Naive thymus-derived CD8-positive, alpha-beta T cell (primary cell): ENCODE data around the gene MAML2. TPM values are rescaled to one million over a fixed set of nuclear protein-coding genes. Genes with fewer than 3 reads are reported as not detected.
"Not testable (repeated sequence)": the region's sequence is repeated elsewhere in the genome, so short reads cannot be mapped to it uniquely, and the experiment has no call there.

Source experiments
- ATAC-seq, 2 donors: fragments of 150-1000 bp; cut with Tn5 transposase in 1 of 2; sonication (Bioruptor Pico), chemical (Tn5 transposase) in 1 of 2; 1 replicate in 1 of 2; 2 replicates in 1 of 2; pipeline ENCODE4 v1.10.0; 2021; ENCODE audit warnings: mild to moderate bottlenecking in 2 of 2, moderate library complexity in 2 of 2
- POLR2A ChIA-PET: fragments of 350-600 bp; sonication (Branson Sonifier 250); formaldehyde crosslinking; loops from one replicate; lab custom pipeline; 2021; ENCODE audit warnings: antibody characterized with exemption; lab: Charles Lee
- DNase-seq, 10 donors: peaks; one replicate each; pipeline versions ENCODE4 v3.0.0 to v3.0.0-alpha.2; 2020 to 2022
- H3K27ac Mint-ChIP-seq, 10 donors: one replicate each; pipeline ENCODE4 v1.8.0; 2020 to 2022; ENCODE audit warnings: mild to moderate bottlenecking in 10 of 10, mixed read lengths in 10 of 10, moderate library complexity in 4 of 10, inconsistent platforms in 1 of 10
- H3K27me3 Mint-ChIP-seq, 5 donors: one replicate each; pipeline ENCODE4 v1.8.0; 2021 to 2022; ENCODE audit warnings: mixed read lengths in 5 of 5
- H3K36me3 Mint-ChIP-seq, 3 donors: one replicate each; pipeline ENCODE4 v1.8.0; 2020 to 2022; ENCODE audit warnings: mixed read lengths in 3 of 3, mild to moderate bottlenecking in 2 of 3, inconsistent platforms in 1 of 3
- H3K4me1 Mint-ChIP-seq, 4 donors: one replicate each; pipeline ENCODE4 v1.8.0; 2021 to 2022; ENCODE audit warnings: mixed read lengths in 4 of 4
- H3K4me3 Mint-ChIP-seq, 10 donors: one replicate each; pipeline ENCODE4 v1.8.0; 2020 to 2022; ENCODE audit warnings: mild to moderate bottlenecking in 10 of 10, mixed read lengths in 10 of 10, moderate library complexity in 6 of 10, inconsistent platforms in 1 of 10
- H3K9me3 Mint-ChIP-seq, 9 donors: one replicate each; pipeline ENCODE4 v1.8.0; 2020 to 2022; ENCODE audit warnings: mixed read lengths in 9 of 9, mild to moderate bottlenecking in 3 of 9, inconsistent platforms in 1 of 9, moderate library complexity in 1 of 9
- polyA plus RNA-seq, 3 donors: library from polyadenylated mRNA; unstranded; fragments of 300-500 nt; fragmentation: Illumina TruSeq; gene quantifications; one replicate each; pipeline ENCODE4 v1.2.3, GENCODE V29; 2021
- total RNA-seq, 8 experiments: library from RNA in 2 of 8; stranded (reverse) in 2 of 8; gene quantifications; one replicate each; pipeline ENCODE4 v1.2.3 and lab custom pipeline; 2021 to 2026

Gene MAML2
- total and polyA plus RNA-seq, 5 experiments from 2014 or later = 6.6 to 68.5 (median 33.0) TPM

GRCh38 chr11:96287822-96288439, 55.1 kb downstream of the MAML2 start:
- H3K4me3 Mint-ChIP-seq = peak overlapping the region in 7 of 10 donors; percentile 3 to 44 (median 12)
- POLR2A ChIA-PET = interaction anchor here (0.7 kb wide), 2 partner anchors 45 to 185 kb away, joined by 5 to 7 read pairs; no protein-coding TSS in a partner anchor
- DNase-seq (no peak), ATAC-seq (peak in 1 of 2 donors; percentile 45)
- no peaks in the 10 kb centered on the region for H3K27me3 Mint-ChIP-seq
- peak overlapping the region in 7 of 10 donors; percentile 21 to 79 (median 65) for H3K27ac Mint-ChIP-seq
- peaks cover 3 to 33% (median 19%) of the 10 kb centered on the region in 3 donors for H3K36me3 Mint-ChIP-seq
- peaks cover 39 to 87% (median 83%) of the 10 kb centered on the region in 4 donors for H3K4me1 Mint-ChIP-seq
- H3K9me3 Mint-ChIP-seq = peaks cover 0 to 4% (median 0%) of the 10 kb centered on the region in 9 donors

GRCh38 chr11:96285985-96286384, 57.0 kb downstream of the MAML2 start:
- H3K9me3 Mint-ChIP-seq, H3K4me3 Mint-ChIP-seq, POLR2A ChIA-PET, DNase-seq, ATAC-seq, H3K27me3 Mint-ChIP-seq: not testable (repeated sequence)
- Mint-ChIP-seq H3K27ac (peak overlapping the region in 4 of 10 donors; percentile 17 to 77 (median 54)), H3K36me3 (peaks cover 3 to 38% (median 23%) of the 10 kb centered on the region in 3 donors), H3K4me1 (peaks cover 37 to 83% (median 80%) of the 10 kb centered on the region in 4 donors)

DNA sequence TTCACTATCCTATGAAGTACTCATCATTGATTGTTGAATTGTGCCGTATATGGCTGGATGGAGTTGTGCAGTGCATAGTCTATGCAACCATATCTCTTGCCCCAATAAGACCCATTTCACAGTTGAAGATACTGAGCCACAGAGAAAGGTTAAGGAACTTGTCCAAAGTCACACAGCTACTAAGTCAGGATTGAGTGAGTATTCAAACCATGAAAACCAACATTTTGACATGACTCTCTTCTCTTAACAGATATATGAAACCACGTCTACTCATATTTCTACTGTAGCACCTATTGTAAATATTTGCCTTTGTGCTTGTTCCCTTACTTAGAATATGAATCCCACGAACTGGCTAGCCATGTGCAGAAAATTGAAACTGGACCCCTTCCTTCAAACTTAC, 58.1 kb downstream of the MAML2 start:
- Mint-ChIP-seq H3K27me3 (no peaks in the 10 kb centered on the region), H3K36me3 (peaks cover 3 to 36% (median 19%) of the 10 kb centered on the region in 3 donors), H3K27ac (peak overlapping the region in 6 of 10 donors; percentile 6 to 87 (median 46)), H3K9me3 (peaks cover 0 to 4% (median 0%) of the 10 kb centered on the region in 9 donors), H3K4me1 (peaks cover 41 to 84% (median 80%) of the 10 kb centered on the region in 4 donors), H3K4me3 (peak overlapping the region in 1 of 10 donors; percentile 26)
- ATAC-seq (no peak), DNase-seq (no peak)
- POLR2A ChIA-PET = no interaction called here

DNA sequence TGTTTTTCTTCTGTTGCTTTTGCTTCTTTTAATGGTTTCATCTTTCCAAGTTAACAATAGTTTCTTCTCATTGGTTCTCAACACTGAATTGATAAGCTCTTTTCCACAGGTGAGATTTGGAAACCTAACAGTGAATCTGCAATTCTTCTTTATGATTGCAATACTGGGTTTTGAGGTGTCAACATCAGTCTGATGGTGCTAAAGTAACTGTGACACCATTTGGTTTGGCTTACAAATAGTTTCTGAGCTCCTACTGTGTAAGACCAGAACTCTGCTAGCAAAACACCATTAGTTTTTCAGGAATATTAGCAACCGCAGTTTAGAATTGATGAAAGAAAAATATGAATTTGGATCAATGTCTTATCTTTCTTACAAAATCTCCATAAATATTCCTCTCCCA, 58.6 kb downstream of the MAML2 start:
- peaks cover 3 to 35% (median 19%) of the 10 kb centered on the region in 3 donors for H3K36me3 Mint-ChIP-seq
- peak overlapping the region in 4 of 10 donors; percentile 3 to 45 (median 10) for H3K4me3 Mint-ChIP-seq
- H3K4me1 Mint-ChIP-seq = peaks cover 41 to 83% (median 80%) of the 10 kb centered on the region in 4 donors
- POLR2A ChIA-PET = no interaction called here
- peaks cover 0 to 4% (median 0%) of the 10 kb centered on the region in 9 donors for H3K9me3 Mint-ChIP-seq
- ATAC-seq = no peak
- no peak for DNase-seq
- H3K27me3 Mint-ChIP-seq = no peaks in the 10 kb centered on the region
- peak overlapping the region in 8 of 10 donors; percentile 3 to 87 (median 37) for H3K27ac Mint-ChIP-seq

GRCh38 chr11:96282625-96283220, 60.3 kb downstream of the MAML2 start:
- H3K4me1 Mint-ChIP-seq = peaks cover 50 to 87% (median 83%) of the 10 kb centered on the region in 4 donors
- peaks cover 0 to 4% (median 0%) of the 10 kb centered on the region in 9 donors for H3K9me3 Mint-ChIP-seq
- DNase-seq (no peak), ATAC-seq (no peak)
- H3K27ac Mint-ChIP-seq = peak overlapping the region in 5 of 10 donors; percentile 9 to 77 (median 48)
- peaks cover 3 to 34% (median 18%) of the 10 kb centered on the region in 3 donors for H3K36me3 Mint-ChIP-seq
- no peaks in the 10 kb centered on the region for H3K27me3 Mint-ChIP-seq
- POLR2A ChIA-PET = interaction anchor here (0.7 kb wide), 1 partner anchor 13 kb away, joined by 3 read pairs; no protein-coding TSS in a partner anchor
- H3K4me3 Mint-ChIP-seq = peak overlapping the region in 5 of 10 donors; percentile 0 to 46 (median 34)

DNA sequence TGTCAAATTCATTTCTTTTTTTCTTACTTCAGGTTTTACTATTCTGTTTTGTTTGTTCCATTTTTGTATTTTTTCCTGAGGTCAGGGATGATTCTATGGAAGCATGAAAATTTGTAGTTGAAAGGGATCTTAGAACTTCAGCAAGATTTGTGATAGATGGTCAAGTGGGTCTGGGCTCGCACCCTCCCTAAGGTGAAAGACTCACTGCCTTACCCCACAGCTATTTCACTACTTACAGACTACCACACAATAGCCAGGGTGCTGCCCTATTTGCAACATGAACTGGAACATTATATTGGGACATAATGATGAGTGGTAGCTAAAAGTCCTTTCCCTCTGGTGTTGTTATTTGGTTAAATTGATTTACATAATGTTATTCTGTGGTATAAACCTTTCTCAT, 62.6 kb downstream of the MAML2 start:
- peaks cover 0 to 37% (median 5%) of the 10 kb centered on the region in 3 donors for H3K36me3 Mint-ChIP-seq
- H3K27me3 Mint-ChIP-seq = no peaks in the 10 kb centered on the region
- no peaks in the 10 kb centered on the region for H3K9me3 Mint-ChIP-seq
- no peak for ATAC-seq
- H3K27ac Mint-ChIP-seq = peak overlapping the region; percentile 22 to 88 (median 72)
- POLR2A ChIA-PET = interaction anchor here (0.7 to 1.5 kb wide), 2 partner anchors 14 to 37 kb away, joined by 3 read pairs; no protein-coding TSS in a partner anchor
- H3K4me1 Mint-ChIP-seq = peaks cover 46 to 87% (median 83%) of the 10 kb centered on the region in 4 donors
- no peak for DNase-seq
- peak overlapping the region in 7 of 10 donors; percentile 30 to 60 (median 46) for H3K4me3 Mint-ChIP-seq

- peaks cover 42 to 81% (median 78%) of the 10 kb centered on the region in 4 donors for H3K4me1 Mint-ChIP-seq
- H3K4me3 Mint-ChIP-seq = peak overlapping the region in 2 of 10 donors; percentile 22 to 30
- peak overlapping the region in 7 of 10 donors; percentile 13 to 88 (median 61) for H3K27ac Mint-ChIP-seq
- POLR2A ChIA-PET = interaction anchor here (0.7 to 1.5 kb wide), 4 partner anchors 10 to 53 kb away, joined by 3 read pairs; no protein-coding TSS in a partner anchor
- no peak for ATAC-seq
- peaks cover 0 to 34% (median 6%) of the 10 kb centered on the region in 3 donors for H3K36me3 Mint-ChIP-seq
- no peak for DNase-seq
- no peaks in the 10 kb centered on the region for H3K27me3 Mint-ChIP-seq
- H3K9me3 Mint-ChIP-seq = no peaks in the 10 kb centered on the region
Measured at GRCh38 chr11:96279896-96280290, 63.1 kb downstream of the MAML2 start.

GRCh38 chr11:96279018-96279895, 63.7 kb downstream of the MAML2 start:
- H3K9me3 Mint-ChIP-seq = no peaks in the 10 kb centered on the region
- H3K27ac Mint-ChIP-seq = peak overlapping the region; percentile 13 to 87 (median 73)
- peak overlapping the region in 8 of 10 donors; percentile 5 to 70 (median 48) for H3K4me3 Mint-ChIP-seq
- H3K27me3 Mint-ChIP-seq = no peaks in the 10 kb centered on the region
- no peak for DNase-seq
- peaks cover 37 to 76% (median 72%) of the 10 kb centered on the region in 4 donors for H3K4me1 Mint-ChIP-seq
- ATAC-seq = peak; percentile 31 to 52
- peaks cover 0 to 34% (median 6%) of the 10 kb centered on the region in 3 donors for H3K36me3 Mint-ChIP-seq
- POLR2A ChIA-PET = interaction anchor here (1.0 to 1.3 kb wide), 2 partner anchors 9 to 53 kb away, joined by 3 read pairs; no protein-coding TSS in a partner anchor

DNA sequence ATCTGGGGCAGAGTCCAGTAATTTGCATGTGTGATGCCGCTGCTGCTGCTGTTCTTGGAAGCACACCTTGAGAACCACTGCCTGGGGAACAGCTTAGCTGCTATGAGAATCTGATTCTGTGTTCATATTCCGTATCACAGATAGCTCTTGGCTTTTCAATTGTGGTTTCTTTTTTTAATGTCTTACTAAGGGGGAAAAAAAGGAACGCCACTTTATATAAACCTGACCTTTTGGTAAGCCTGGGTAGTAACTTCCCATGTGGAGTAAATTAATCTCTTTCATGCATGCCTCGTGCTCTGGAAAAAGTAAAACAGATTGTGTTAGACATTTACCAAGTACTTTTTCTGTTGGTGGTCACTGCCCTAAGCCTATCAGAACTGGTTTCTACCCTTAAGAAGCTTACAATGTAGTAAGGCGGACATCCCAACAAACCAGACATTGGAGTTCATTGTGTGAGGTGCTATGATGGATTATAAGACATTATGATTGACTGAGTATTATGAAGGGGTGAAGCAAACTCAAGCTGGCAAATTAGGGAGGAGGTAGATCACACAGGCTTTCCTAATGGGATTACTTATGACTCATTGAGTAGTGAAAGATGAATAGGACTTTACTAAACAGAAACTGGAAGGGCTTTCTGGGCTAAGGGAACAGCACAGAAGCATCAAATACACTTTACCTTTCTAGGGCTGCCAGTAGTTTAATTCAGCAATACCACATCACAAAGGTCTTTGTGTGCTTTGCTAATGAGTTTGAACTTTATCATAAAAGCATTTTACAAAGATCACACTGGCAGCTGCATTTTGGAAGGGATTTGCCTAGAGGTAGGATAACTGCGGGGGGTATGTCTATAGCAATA, 64.7 kb downstream of the MAML2 start:
- POLR2A ChIA-PET = interaction anchor here (0.6 to 1.3 kb wide), 4 partner anchors 8 to 1211 kb away, joined by 3 to 7 read pairs (median 4); no protein-coding TSS in a partner anchor
- ATAC-seq (peak; percentile 70 to 78), DNase-seq (peak in 1 of 10 donors; percentile 30)
- Mint-ChIP-seq H3K27me3 (no peaks in the 10 kb centered on the region), H3K27ac (peak overlapping the region; percentile 13 to 87 (median 73)), H3K4me3 (peak overlapping the region in 9 of 10 donors; percentile 5 to 70 (median 52)), H3K36me3 (peaks cover 0 to 34% (median 6%) of the 10 kb centered on the region in 3 donors), H3K4me1 (peaks cover 29 to 73% (median 64%) of the 10 kb centered on the region in 4 donors), H3K9me3 (no peaks in the 10 kb centered on the region)

DNA sequence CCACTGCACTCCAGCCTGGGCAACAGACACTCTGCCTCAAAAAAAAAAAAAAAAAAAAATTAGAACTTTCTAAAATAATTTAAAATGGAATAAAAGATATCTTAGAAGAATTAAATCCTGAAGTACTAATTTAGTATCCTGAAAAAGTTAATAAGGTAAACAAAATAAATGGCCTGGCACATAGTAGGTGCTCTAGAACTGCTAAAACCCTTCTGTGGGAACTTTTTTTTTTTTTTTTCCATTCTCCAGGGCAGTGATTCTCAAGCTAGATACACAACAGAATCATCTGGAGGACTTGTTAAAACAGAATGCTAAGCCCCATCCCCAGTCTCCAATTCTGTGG, 65.3 kb downstream of the MAML2 start:
- Mint-ChIP-seq H3K9me3 (no peaks in the 10 kb centered on the region), H3K27ac (peak overlapping the region in 7 of 10 donors; percentile 13 to 82 (median 73)), H3K4me1 (peaks cover 30 to 73% (median 63%) of the 10 kb centered on the region in 4 donors), H3K36me3 (peaks cover 0 to 37% (median 8%) of the 10 kb centered on the region in 3 donors), H3K27me3 (no peaks in the 10 kb centered on the region), H3K4me3 (peak overlapping the region in 1 of 10 donors; percentile 3)
- POLR2A ChIA-PET = interaction anchor here (0.6 to 1.2 kb wide), 4 partner anchors 20 to 1210 kb away, joined by 4 to 7 read pairs (median 5); no protein-coding TSS in a partner anchor
- DNase-seq (no peak), ATAC-seq (no peak)

DNA sequence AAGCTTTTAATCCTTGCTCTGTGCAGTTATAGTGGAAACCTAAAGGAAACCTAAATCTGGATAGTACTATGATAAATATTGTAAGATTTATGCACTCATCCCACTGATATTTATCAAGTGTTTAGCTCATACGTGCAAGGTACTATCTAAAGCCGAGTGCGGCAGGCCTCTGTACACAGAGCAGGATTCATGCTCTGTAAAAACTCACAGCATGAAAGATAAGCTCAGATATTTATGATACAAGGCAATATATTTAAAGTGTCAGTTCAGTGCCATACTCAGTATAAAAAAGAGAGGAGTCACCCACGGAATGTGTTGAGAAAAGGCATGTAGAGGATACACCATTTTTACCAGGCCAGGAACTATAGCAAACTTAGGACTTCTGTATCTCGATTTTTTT, 66.2 kb downstream of the MAML2 start:
- ATAC-seq (no peak), DNase-seq (no peak)
- peaks cover 4 to 39% (median 14%) of the 10 kb centered on the region in 3 donors for H3K36me3 Mint-ChIP-seq
- POLR2A ChIA-PET = interaction anchor here (0.6 to 2.0 kb wide), 7 partner anchors 9 to 107 kb away, joined by 3 to 7 read pairs (median 5); partner anchors contain the start of gene MAML2
- H3K9me3 Mint-ChIP-seq = peaks cover 0 to 6% (median 0%) of the 10 kb centered on the region in 9 donors
- H3K4me1 Mint-ChIP-seq = peaks cover 34 to 73% (median 65%) of the 10 kb centered on the region in 4 donors
- no peak overlapping the region for H3K4me3 Mint-ChIP-seq
- peak overlapping the region in 5 of 10 donors; percentile 27 to 52 (median 40) for H3K27ac Mint-ChIP-seq
- no peaks in the 10 kb centered on the region for H3K27me3 Mint-ChIP-seq
